GM21390 (cell line): Measurements from ENCODE around the gene FAM118B.
"Not testable (repeated sequence)": the region's sequence is repeated elsewhere in the genome, so short reads cannot be mapped to it uniquely, and the experiment has no call there.

Experiments used
- ATAC-seq: cut with Tn5 transposase; IDR thresholded peaks from one replicate; pipeline ENCODE4 v1.9.1; 2021; ENCODE audit not compliant: unreplicated experiment

Gene FAM118B

GRCh38 chr11:126217491-126217890 lies 5.9 kb downstream of the FAM118B start:
- no peak for ATAC-seq

DNA sequence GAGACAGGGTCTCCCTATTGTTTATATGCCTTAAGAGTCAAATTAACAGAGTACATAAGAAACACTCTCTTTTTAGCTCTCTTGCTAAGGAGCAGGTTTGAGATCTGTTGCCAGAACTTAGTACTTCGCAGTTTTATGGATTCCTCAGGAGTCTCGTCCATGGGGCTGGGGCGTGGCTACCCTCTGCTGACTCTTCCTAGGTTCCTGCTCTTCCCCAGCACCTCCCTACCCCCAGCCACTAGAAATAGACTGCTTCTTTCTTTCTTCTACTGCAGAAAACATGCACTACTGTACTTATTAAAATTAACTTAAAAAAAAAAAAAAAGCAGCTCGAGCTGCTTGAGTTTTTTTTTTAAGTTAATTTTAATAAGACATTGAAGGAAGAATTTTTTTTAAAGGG lies 8.0 kb downstream of the FAM118B start:
- ATAC-seq: no peak

GRCh38 chr11:126224647-126225294 lies 13.2 kb downstream of the FAM118B start:
- no peak for ATAC-seq

GRCh38 chr11:126225295-126225665 lies 13.7 kb downstream of the FAM118B start:
- ATAC-seq: no peak

GRCh38 chr11:126226334-126227084 lies 14.9 kb downstream of the FAM118B start:
- no peak for ATAC-seq

GRCh38 chr11:126229858-126230540 lies 18.4 kb downstream of the FAM118B start:
- no peak for ATAC-seq

DNA sequence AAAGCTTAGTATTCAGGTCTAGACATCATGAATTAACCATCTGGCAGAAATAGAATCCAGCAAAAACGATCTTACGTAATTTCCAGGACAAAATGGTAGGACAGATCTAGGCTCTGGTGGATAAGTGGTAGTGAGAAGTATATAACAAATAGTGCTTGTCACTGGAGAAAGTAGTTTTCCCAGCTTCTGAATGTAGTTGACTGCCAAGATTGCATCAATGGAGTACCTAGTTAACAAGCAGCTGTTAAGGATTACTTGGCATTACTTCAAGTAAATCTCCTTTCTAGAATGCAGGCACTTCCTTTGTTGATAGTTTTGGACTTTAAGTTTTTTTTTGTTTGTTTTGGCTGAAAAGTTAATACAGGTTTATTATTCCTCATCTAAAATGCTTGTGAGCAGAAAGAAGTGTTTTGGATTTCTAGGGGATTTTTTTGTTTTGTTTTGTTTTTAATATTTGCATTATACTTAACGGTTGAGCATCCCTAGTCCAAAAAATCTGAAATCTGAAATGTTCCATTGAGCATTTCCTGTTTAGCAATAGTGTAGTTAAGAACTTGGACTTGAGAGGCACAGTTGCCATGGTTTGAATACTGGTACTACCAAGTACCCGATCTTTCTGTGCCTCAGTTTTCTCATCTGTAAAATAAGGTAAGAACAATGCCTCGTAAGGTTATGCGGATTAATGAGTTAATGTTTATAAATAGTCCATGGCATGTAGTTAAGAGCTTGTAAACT lies 20.3 kb downstream of the FAM118B start:
- ATAC-seq: no peak

GRCh38 chr11:126232683-126233082 lies 21.1 kb downstream of the FAM118B start:
- no peak for ATAC-seq

- no peak for ATAC-seq
These were observed 21.8 kb downstream of the FAM118B start for GRCh38 chr11:126233391-126233790.

- ATAC-seq: no peak
These were observed 35.1 kb downstream of the FAM118B start for GRCh38 chr11:126246636-126247035.

DNA sequence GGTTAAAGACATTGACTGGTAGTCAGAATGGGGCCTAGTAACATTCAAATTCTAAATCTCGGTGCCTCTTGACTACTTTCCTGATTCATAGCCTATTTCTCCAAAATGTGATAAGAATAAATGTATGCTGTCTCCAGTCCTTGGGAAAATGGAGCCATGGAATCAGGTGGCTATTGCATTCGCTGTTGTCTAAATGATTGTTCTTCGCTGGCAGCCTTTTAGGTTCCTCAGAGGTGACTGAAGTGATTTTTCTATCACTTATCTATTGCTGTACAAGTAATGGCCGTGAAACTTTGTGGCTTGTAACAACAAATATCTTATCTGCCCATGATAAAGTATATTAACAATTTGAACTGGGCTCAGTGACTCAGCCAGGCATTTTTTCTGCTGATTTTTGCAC lies 41.7 kb downstream of the FAM118B start:
- ATAC-seq: no peak

DNA sequence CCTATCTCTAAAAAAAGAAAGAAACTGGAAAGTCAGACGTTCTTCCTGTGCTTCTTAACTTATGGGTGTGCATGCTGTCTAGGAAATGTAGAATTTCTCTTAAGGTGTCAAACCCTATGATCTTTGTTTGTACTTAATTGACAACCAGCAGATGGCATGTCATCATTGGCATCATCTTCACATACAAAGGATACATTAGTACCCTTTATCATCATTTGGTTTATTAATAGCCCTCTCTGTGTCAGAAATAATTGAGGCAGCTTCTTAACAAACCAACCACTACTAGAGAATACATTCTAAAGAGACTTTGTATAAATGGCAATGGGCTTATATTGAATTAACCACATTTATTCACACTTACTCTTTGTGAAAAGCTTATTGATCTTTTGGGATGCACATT lies 43.2 kb downstream of the FAM118B start:
- no peak for ATAC-seq

DNA sequence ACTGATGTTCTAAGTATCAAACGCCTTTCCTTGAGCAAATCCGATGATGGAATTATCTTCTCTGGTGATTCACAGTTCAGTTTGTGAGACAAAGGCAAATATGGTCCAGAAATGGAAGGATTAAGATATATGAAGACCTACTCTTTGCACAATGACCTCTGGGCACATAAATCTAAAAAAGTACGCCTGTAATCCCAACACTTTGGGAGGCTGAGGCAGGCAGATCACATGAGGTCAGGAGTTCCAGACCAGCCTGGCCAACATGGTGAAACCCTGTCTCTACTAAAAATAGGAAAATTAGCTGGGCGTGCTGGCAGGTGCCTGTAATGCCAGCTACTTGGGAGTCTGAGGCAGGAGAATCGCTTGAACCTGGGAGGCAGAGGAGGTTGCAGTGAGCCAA lies 43.9 kb downstream of the FAM118B start:
- ATAC-seq: not testable (repeated sequence)

DNA sequence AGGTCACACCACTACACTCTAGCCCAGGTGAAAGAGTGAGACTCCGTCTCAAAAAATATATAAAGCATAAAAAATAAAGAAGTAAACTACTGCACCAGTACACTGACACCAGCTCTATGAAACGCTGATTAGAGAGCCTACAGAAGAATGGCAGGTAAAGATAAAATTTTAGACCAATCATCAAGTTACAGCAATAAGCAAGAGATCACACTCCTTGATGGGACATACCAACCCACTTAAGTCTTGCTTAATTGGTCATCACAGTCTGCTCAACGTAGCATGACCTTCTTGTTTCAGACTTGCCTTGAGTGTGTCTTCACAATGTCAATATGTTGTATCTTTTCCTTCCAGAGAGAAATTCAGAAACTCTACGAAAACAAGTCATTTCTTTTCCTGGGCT lies 44.6 kb downstream of the FAM118B start:
- ATAC-seq: no peak

GRCh38 chr11:126257144-126257543 lies 45.6 kb downstream of the FAM118B start:
- no peak for ATAC-seq

GRCh38 chr11:126257764-126258163 lies 46.2 kb downstream of the FAM118B start:
- ATAC-seq: no peak

DNA sequence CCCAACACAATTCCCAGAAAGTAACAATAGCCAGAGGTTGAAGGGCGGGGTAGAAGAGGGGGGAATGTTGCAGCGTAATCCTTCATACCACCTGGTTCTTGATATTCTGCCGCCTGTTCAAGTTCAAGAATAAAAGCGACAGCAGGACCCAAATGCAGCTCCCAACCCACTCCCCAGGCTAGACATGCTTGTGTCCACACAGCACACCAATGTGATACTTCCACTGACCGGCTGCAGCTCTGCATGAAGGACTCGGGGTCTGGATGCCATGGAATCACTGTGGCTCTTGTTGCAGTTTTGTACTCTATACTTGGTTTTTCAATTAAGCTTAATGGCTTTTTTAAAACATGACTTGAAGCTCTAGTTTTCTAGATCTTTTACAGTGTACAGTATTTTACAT lies 50.6 kb downstream of the FAM118B start:
- no peak for ATAC-seq

- ATAC-seq: no peak
These were observed 51.9 kb downstream of the FAM118B start for GRCh38 chr11:126263489-126263888.

- no peak for ATAC-seq
These were observed 54.2 kb downstream of the FAM118B start for GRCh38 chr11:126265811-126266210.

DNA sequence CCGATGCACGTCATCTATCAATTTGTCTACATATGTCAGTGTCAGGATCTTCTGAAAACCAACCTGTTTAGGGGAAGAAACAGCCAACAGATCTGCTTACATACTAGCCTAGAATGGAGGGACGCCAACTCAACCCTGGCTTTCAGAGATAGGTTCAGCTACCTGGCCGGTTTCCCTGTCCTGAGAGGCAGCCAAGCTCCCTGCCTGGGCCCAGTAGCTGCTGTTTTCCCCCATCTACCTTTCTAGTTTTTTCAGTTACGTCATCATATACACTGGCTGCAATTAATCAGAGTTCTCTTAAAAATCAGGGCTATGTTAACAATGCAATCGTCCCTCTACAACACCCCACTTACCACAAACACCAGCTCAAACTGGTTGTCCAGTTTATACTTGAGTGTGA lies 56.1 kb downstream of the FAM118B start:
- no peak for ATAC-seq

- ATAC-seq: no peak
These were observed 56.8 kb downstream of the FAM118B start for GRCh38 chr11:126268361-126268707.
